Stimulated activated CD4-positive, alpha-beta T cell treated with anti-CD3 and anti-CD28 coated beads, Interleukin-15, amount 100 ng/mL, for 24 hours (primary cell): ENCODE data around the gene ELAVL2.

Source experiments
- DNase-seq: peaks from one replicate; pipeline ENCODE4 v3.0.0-alpha.2; 2020

Gene ELAVL2

DNA sequence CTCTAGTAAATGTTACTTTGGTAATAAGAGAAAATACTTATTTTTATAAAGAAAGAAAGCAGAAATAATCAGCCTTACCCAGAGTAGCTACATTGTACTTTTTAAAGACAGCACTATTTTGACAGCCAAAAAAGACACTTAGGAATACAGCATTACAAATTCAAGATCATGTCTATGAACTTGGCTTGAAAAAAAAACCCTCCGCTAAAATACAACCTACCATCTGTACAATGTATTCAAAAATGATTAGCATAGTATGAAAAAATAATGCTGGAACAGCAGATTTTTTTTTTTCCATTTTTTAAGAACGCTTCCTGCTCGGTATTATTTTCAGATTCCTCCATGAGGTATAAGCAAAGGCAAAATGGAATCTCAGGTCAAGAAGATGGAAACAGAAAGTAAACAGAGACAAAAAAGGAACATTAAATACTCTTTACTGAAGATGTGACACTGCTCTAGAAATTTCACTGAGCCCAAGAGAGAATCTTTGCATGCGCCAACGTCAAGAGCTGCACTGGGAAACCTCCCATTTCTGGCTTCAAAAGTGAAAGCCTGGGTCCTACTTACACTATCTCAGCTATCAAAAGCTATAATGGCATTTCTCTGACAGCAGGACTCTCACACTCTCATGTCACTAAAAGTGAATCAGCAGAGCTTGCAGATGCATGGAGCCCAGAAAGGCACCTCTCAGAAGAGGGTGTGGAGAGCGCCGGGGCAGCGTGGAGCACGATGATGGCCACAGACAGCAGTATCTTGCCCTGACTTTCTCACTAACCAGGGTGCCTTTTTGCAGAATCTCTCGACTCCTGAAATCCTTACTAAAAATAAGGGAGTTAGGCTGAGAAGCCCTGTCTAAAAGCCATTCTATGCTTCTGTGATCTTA lies 167.4 kb downstream of the ELAVL2 start:
- no peak for DNase-seq

GRCh38 chr9:23651051-23651450 lies 175.0 kb downstream of the ELAVL2 start:
- no peak for DNase-seq

GRCh38 chr9:23648651-23649050 lies 177.4 kb downstream of the ELAVL2 start:
- no peak for DNase-seq

DNA sequence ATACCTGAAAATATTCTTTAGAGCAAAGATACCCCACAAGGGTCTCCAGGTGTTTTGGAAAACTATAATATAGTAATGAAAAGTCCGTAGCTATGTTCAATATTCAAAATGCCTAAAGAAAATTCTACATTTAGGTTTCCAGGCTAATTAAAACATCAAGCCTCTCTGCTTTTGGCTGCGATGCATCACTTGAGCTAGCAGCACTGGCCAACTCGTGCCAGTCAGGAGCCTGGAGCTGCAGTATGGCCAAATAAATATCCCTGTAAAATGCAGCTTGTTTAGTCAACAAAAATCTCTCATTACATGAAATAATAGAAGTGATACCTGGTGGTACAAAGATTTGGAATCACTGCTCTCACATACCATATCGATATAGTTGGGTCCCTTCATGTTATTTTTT lies 181.1 kb downstream of the ELAVL2 start:
- DNase-seq = no peak

DNA sequence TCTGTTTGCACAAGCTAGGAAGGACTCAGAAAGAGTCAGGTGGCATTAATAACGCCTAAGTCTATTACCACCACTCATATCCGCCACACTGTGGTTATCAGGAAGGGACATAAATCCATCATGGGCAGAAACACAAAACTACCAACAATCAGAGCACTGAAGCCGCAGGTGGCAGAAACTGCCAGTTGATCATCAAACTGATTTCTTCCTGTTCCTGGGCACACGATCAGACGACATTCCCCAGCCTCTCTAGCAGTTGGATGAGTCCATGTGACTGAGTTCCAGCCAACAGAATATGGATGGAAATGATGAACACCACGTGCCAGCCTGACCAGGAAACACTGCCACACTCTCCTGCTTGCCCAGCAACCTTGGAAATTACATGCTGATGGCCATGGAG lies 181.7 kb downstream of the ELAVL2 start:
- no peak for DNase-seq

DNA sequence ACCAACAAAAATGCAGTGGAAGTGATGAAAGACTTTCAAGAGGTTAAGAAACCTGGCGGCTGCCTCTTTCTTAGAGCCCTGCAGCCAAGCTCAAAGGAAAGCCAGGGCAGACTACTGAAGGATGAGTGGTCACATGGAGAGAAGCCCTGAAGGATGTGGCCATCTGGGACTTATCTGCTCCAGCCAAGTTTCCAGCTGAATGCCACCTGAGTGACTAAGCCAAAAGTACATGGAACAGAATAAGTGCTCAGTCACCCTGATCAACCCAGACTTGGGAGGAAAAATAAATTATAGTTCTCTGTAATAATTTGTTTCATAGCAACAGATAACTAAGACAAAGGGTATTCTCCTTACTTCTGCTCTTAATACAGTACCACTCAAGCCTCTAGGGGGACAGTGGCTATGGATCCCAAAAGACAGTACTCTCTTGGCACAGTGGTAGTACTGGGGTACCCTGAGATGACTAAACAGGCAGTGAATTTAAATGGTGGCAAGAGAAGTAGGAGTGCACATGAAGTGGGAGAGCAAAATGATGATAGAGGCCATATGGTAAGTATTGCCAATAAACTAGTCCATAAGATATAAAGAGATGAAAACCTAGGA lies 182.3 kb downstream of the ELAVL2 start:
- no peak for DNase-seq
